HG03457 (cell line): Measurements from ENCODE around the gene CXCL17.

Source experiments
- ATAC-seq: cut with Tn5 transposase; IDR thresholded peaks from one replicate; pipeline ENCODE4 v1.9.1; 2021; ENCODE audit warnings: moderate number of reproducible peaks; ENCODE audit not compliant: unreplicated experiment

The CXCL17 gene

DNA sequence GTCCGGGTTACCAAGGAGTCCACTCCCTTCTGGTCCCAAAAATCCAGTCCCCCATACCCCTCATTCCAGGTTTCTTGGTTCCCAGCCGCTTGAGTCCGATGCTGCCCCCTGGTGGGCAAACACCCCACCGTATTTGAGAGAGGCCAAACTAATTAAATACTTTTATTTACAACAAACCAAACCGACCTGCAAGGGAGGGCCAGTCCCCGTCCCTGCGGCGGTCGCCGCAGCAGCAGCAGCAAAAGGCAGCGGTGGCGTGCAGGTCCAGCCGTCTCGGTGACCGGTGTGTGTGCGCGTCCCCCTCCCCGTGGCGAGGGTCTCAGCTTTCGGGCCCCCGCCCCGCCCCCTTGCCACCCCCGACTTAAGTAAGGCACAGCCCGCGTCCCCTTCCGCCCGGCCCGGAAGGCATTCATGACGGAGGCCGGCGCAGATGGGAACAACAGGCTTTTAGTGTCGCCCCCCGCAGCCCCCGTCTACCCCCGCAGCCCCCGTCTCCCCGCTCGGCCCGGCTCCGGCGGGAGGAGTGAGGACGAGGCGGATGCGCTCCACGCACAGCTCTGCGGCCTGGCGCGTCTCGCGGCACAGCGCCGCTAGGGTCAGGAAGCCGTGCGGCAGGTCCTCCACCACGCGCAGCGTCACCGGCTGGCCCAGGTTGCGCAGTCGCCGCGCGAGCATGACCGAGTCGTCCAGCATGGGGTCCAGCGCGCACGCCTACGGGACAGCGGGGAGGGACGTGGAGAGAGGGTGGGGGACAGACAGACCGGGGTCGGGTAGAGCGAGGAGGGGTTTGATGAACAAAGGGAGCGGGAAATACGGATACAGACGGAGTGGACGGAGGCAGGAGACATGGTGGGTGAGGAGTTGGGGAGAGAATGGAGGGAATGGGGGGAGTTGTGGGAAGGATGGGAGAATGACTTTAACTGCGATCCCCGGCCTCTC lies 41.1 kb downstream of the CXCL17 start:
- no peak for ATAC-seq

DNA sequence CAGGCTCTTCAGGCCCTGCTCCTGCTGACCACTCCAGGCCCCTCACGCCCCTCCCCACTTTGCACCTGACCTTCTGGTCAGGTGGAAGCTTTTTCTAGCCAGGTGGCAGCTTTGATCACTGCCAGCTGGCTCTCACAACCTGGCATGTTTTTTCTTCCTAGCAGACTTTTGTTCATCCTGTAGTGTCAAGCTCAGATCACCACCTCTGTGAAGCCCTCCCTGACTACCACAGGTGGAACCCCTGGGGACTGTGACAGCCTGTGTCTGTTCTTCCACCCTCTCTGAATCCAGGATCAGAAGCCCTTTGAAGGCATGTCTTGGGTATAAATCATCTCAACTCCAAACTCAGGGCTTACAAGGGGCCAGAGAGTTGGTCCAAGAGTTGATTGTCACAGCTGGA lies 42.3 kb downstream of the CXCL17 start:
- ATAC-seq: no peak

DNA sequence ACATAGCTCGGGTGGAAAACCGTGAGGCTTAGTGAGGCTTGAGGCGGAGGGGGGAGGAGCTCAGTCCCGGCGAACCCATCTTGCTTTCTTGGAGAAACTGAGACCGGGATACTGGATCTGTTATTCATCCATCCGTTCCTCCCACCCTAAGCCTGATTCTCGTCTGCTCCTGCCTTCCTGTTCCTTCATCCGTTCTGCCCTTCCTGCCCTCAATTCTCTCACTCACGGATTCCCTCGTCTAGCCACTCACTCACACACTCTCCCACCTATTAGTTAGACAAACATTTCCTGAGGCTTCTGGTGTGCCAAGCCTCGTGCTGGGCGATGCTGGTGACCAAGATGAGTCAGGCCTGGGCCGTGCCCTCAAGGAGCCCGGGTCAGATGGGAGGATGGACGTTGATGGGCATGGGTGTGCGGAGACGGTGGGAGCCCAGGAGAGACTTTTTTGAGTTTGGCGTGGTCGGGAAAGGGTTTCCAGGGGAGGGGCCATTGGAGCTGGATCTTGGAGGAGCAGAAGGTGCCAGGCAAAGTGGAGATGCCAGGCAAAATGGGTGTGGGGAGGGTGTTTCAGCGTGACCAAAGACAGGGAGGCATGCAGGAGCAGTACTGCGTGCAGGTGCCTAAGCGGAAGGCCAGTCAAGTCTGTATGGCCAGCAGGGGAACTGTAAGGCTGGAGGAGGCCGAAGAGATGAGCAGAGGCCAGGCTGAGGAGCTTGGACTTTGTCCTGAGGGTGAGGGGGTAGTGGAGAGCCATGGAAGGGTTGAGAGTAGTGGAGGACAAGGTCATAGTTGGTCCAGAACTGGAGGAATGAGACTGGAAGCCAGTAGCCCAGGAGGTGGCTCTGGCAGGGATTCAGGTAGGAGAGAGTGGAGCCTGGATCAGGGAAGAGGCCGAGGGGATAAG lies 45.2 kb downstream of the CXCL17 start:
- no peak for ATAC-seq

DNA sequence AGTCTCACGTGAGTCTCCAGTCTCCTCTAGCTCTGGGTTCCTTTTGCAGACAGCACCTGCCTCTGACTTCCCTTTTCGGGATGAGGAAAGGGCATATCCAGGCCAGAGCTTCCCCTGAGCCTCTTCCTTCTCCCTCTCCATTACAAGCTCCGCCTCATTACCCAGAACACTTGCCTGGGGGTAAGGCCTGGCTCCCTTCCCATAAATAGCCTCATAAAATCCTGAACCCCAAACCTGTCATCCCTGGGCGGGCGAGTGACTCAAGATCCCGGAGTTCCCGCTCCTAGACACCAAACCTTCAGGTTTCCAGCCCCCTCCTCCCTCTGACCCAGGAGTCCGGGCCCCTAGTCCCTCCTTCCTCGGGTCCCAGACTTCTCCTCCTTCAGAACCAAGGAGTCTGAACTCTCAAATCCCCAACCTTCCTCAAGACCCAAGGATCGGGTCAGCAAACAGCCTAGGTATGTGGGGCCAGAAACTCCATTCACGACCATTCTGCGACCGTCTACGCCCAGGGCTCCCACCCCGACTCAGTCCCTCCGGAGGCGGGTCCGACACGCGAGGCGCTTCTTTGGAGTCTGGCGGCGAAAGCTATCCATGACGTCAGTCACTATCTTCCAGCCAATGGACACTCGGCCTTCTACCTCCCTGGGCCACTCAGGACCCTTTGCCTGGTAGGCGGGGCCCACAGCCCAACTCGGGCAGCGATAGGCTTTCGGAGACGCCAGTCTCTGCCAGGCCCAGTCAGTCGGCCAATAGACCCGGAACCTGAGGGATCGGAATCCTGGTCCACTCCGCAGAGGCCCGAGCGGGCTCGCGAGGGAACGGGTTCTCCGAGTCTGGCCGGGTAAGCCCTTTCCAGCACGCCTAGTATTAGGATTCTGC lies 46.1 kb downstream of the CXCL17 start:
- ATAC-seq: peak; percentile 91

DNA sequence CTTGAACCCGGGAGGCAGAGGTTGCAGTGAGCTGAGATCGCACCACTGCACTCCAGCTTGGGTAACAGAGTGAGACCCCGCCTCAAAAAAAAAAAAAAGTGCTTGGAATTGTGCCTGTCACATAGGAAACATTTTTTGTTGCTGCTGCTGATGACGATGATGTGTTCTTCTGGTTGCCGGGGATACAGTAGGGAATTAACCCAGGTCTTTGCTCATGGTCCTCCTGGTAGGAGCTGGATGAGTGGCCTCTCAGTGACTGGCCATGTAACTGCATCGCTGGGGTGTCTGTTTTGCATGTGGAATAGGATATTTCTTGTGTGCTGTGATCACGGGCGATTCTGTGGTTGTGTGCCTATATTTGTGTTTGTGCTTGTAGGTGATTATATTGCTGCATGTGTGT lies 48.0 kb downstream of the CXCL17 start:
- no peak for ATAC-seq

DNA sequence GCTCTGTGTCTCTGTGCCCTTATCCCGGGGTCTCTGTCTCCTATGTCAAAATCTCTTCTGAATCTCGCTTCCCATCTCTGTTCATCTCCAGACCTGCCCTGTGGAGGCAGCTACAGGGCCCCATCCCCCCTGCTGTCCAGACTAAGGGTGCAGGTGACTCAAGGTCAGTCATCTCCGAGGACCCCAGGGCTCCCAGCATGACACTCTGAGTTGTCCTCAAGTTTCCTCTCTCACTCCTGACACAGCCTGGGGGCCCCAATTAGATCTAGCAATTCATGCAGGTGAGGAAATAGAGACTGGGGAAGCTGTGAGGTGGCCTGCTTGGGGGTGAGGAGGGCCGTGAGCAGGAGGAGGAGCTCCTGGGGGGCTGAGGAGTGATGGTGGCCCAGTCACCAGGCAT lies 50.6 kb downstream of the CXCL17 start:
- ATAC-seq: no peak

DNA sequence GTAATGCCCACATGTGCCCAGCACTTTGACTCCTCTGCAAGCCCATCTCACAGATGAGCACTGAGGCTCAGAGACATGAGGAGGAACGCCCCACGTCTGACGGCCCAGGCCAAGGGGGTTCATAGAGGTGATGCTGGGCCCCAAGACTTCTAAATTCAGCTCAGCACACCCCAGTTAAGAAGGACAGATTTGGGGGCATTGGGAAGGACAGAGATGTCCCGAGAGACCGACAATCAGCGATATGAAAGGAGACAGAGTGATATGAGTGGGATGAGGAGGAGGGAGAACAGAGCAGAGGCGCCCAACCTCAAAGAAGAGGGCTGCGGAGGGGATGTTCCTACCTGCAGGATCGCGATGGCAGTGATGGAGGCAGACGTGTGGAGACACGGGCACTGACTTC lies 52.8 kb downstream of the CXCL17 start, which contains the start of gene CNFN:
CNFN (minus strand) TSS at position 399 of the 400 bp plus-strand sequence. CDS start 1,260 bp downstream, outside the sequence.
- ATAC-seq: no peak

DNA sequence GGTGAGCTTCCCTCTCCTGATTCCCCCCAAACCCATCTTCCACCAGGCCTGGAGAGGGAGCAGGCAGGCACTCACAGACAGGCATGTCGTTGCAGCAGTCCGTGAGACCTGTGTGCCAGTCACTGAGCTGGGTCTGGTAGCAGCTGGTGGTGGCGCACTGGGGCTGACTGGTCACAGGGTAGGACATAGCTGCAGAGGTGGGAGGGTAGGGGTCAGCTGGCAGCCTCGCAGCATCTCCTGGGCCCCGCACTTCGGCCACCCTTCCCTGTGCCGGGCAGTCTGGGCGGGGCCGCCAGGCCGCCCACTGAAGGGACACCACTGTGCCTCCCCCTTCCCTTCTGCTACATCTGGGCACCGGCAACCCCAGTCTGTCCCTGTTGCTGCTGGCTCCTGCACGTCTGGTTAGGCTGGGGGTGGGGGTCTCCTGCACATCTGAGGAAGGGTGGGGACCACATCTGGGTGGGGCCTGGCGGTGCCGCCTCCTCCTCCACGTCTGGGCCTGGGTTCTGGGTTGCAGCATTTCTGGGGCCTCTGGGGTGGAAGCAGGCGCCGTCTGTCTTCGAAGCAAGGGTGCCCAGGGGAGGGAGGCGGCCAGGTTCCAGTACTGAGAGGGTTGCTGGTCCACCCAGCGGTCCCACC lies 53.8 kb downstream of the CXCL17 start:
- ATAC-seq: no peak

DNA sequence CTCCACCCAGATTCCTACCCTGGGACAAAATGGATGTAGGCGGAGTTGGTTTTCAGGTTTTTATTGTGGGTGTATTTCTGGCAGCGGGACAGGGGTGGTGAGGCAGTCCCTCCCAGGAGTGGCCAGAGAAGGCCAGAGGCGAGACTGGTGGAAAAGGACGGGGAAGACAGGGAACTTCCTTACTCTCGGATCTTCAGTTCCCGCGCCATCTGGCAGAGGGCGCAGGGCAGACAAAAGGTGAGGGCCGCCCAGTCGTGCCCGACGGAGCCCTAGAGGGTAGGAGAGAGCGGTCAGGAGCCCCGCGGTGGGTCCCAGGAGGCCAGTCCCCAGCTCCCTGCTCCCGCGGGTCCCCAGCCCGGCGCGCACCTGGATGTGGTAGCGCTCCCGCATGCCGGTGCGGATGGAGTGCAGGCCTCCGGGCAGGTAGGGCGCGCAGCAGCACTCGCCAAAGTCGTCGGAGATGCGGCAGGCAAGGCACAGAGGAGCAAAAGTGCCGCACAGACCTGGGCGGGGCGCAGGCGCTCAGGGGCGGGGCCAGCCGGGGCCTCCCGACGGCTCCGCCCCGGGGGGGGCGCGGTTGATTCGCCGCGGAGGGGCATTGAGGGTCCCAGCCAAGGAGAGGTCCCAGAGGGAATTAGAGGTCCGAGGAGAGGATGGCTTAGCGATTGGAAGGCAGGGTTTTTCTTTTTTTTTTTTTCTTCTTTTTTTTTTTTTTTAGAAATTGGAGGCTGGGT lies 55.6 kb downstream of the CXCL17 start:
- ATAC-seq: no peak

DNA sequence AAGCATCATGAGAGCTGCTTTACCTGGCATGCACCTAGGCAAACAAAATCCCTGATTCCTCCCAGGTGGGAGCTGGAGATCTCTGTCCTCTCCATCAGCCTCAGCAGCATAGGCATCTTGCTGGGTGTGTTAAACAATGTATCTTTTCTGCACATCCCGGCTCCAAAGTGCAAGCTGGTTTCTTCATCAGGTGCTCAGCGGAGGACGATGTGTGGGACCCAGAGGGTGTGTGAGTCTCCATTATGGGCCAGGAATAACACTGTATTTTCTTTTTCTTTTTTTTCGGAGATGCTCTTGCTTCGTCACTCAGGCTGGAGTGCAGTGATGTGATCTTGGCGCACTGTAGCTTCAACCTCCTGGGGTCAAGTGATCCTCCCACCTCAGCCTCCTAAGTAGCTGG lies 62.6 kb downstream of the CXCL17 start:
- ATAC-seq: no peak
